Ovary (tissue), 3 donors: Measurements from ENCODE around the gene CENPF.

Source experiments
- CTCF ChIP-seq, 3 donors: fragments of 450-650 bp in 2 of 3; fragments of 200-600 bp in 1 of 3; IDR thresholded peaks; one replicate each; pipeline versions ENCODE4 v1.5.1 to v1.8.0; 2016 to 2022; ENCODE audit warnings: antibody characterized with exemption in 3 of 3, mild to moderate bottlenecking in 1 of 3
- POLR2A ChIP-seq: fragments of 450-650 bp; IDR thresholded peaks from one replicate; pipeline ENCODE4 v1.6.1; 2017; ENCODE audit warnings: antibody characterized with exemption, mild to moderate bottlenecking, moderate library complexity
- donor health status: DM: no; HTN: no; CAD: no.

GRCh38 chr1:214676747-214677146, 73.8 kb downstream of the CENPF start:
- no peak for TF ChIP-seq CTCF (IDR thresholded peaks at IDR 0.05)
- TF ChIP-seq POLR2A = no peak
